Measurements from ENCODE around the gene NRP2.

GRCh38 chr2:205759257-205759656 is 77.0 kb downstream of the NRP2 start:
- TF ChIP-seq CTCF (conservative IDR thresholded peaks at IDR 0.05; ENCODE audit: low read depth, low read length): no peak
- TF ChIP-seq EZH2phosphoT487 (IDR thresholded peaks at IDR 0.05; ENCODE audit: borderline replicate concordance, low read length): no peak
- TF ChIP-seq EZH2 (IDR thresholded peaks at IDR 0.05; ENCODE audit: low read length, unreplicated experiment): no peak
